ENCODE measurements around the gene HLCS. TPM values are rescaled to one million over a fixed set of nuclear protein-coding genes. Genes with fewer than 3 reads are reported as not detected.

Gene HLCS
- total RNA-seq, 1 experiment from 2014 or later, result 55.9 TPM

DNA sequence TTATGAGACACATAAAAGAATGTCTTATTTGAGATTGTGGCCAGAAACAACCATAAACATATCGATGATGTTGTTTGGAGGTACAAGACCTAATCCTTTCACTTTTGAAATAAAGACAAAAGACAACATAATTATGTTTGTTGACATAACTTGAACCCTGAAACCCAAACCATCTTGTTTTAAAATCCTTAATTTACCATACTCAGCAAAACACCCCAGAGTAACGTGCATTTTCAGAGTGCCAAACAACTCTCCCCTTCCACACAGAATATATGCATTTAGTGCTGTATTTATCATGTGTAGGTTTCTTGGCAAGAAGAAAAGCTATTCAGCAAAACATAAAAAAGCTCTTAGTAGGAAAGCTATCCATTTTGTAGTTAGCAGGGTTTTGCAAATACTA is 250.1 kb downstream of the HLCS start:
- H3K27ac ChIP-seq (ENCODE audit: low read length), result no peak overlapping the region
- no peak for DNase-seq
- no peaks in the 10 kb centered on the region for H3K9me3 ChIP-seq (ENCODE audit: low read length)
- no peaks in the 10 kb centered on the region for H3K9me2 ChIP-seq (replicated peaks; ENCODE audit: insufficient read depth, low read length)
- no peaks in the 10 kb centered on the region for H3K36me3 ChIP-seq (ENCODE audit: insufficient read depth, low read length)
- no peaks in the 10 kb centered on the region for H3K27me3 ChIP-seq (ENCODE audit: low read length)
- no peak overlapping the region for H3K4me2 ChIP-seq (ENCODE audit: low read depth, low read length, poor library complexity, severe bottlenecking)
- H3K79me2 ChIP-seq (ENCODE audit: low read length), result no peaks in the 10 kb centered on the region
- H2AFZ ChIP-seq (ENCODE audit: low read length), result no peak overlapping the region
- H4K20me1 ChIP-seq (ENCODE audit: insufficient read depth, low read depth, low read length), result no peaks in the 10 kb centered on the region
- no peak overlapping the region for H3K9ac ChIP-seq (ENCODE audit: low read length)
- H3K4me3 ChIP-seq (ENCODE audit: low read length), result no peak overlapping the region
- H3K4me1 ChIP-seq (ENCODE audit: low read length), result no peaks in the 10 kb centered on the region

DNA sequence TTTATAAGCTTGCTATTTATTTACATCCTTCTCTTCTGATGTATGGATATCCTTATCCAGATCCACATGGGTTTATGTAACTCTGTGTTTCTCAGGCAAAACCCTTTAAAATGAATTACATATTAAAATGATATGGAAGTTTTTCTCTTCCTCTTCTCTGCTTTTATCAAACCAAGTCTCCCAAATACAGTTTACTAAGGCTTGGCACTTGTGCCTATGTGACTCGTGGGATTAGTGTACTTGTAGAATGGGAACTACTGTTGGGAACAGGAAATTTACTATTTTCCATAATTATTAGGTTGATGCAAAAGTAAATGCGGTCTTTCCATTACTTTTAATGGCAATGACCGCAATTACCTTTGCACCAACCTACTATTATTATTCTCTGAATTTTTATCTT is 252.7 kb downstream of the HLCS start:
- no peaks in the 10 kb centered on the region for H4K20me1 ChIP-seq (ENCODE audit: insufficient read depth, low read depth, low read length)
- no peak overlapping the region for H3K9ac ChIP-seq (ENCODE audit: low read length)
- no peaks in the 10 kb centered on the region for H3K4me1 ChIP-seq (ENCODE audit: low read length)
- H3K4me3 ChIP-seq (ENCODE audit: low read length), result no peak overlapping the region
- no peak overlapping the region for H3K4me2 ChIP-seq (ENCODE audit: low read depth, low read length, poor library complexity, severe bottlenecking)
- H3K27ac ChIP-seq (ENCODE audit: low read length), result no peak overlapping the region
- no peaks in the 10 kb centered on the region for H3K27me3 ChIP-seq (ENCODE audit: low read length)
- H3K79me2 ChIP-seq (ENCODE audit: low read length), result no peaks in the 10 kb centered on the region
- H3K9me3 ChIP-seq (ENCODE audit: low read length), result no peaks in the 10 kb centered on the region
- DNase-seq, result no peak
- H3K9me2 ChIP-seq (replicated peaks; ENCODE audit: insufficient read depth, low read length), result no peaks in the 10 kb centered on the region
- no peak overlapping the region for H2AFZ ChIP-seq (ENCODE audit: low read length)
- no peaks in the 10 kb centered on the region for H3K36me3 ChIP-seq (ENCODE audit: insufficient read depth, low read length)

DNA sequence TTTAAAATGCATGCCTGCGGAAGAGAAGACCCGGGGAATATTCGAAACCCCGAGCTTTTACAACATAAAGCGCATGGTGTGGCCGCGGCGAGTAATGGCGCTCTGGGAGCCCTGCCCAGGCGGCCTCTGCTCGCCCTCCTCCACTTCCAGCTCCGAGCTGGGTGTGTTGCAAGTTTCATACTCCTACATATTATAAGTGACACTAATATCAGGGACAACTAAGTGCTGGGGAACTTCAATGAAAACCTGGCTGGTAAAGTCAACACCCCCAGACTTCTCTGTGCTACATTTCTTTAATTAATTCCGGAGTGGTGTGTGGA is 255.8 kb downstream of the HLCS start:
- Histone ChIP-seq H3K27ac (ENCODE audit: low read length) (no peak overlapping the region), H3K79me2 (ENCODE audit: low read length) (no peaks in the 10 kb centered on the region), H3K4me1 (ENCODE audit: low read length) (no peaks in the 10 kb centered on the region), H3K4me2 (ENCODE audit: low read depth, low read length, poor library complexity, severe bottlenecking) (no peak overlapping the region), H3K9me3 (ENCODE audit: low read length) (no peaks in the 10 kb centered on the region), H3K4me3 (ENCODE audit: low read length) (no peak overlapping the region), H3K36me3 (ENCODE audit: insufficient read depth, low read length) (no peaks in the 10 kb centered on the region), H2AFZ (ENCODE audit: low read length) (no peak overlapping the region), H3K9ac (ENCODE audit: low read length) (no peak overlapping the region), H4K20me1 (ENCODE audit: insufficient read depth, low read depth, low read length) (no peaks in the 10 kb centered on the region), H3K27me3 (ENCODE audit: low read length) (no peaks in the 10 kb centered on the region), H3K9me2 (replicated peaks; ENCODE audit: insufficient read depth, low read length) (no peaks in the 10 kb centered on the region)
- DNase-seq, result no peak

DNA sequence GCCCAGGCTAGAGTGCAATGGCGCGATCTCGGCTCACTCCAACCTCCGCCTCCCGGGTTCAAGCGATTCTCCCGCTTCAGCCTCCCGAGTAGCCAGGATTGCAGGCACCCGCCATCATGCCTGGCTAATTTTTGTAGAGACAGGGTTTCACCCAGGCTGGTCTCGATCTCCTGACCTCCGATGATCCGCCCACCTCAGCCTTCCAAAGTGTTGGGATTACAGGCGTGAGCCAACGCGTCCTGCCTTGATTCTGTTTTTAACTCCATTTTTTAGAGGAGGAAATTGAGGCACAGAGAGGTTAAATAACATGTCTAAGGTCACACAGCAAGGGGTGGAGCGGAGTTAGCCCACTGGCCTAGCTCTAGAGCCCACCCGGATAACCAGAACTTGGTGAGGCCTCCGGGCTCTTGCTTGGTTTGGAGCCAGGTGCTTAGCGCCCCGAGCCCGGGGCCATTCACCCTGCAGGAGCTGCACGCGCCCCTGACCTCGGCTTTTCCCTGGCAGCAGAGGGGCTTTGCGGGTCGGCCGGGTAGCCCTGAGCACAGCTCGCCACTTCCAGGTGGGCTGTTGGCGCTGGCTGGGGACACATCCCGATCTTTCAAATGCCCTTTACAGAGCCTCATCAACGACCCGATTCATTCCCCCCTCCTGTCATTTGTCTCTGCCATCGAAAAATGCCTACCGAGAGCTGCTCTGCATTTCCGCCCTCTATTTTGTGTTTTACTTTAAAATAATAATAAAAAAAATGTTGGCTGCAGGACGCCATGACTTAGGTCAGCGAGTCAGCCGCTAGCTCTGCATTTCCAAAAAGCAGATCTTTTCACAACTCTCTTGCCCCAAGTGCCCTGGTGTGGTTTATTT is 256.4 kb downstream of the HLCS start:
- DNase-seq, result no peak
- no peak overlapping the region for H3K4me2 ChIP-seq (ENCODE audit: low read depth, low read length, poor library complexity, severe bottlenecking)
- H3K4me3 ChIP-seq (ENCODE audit: low read length), result no peak overlapping the region
- no peak overlapping the region for H3K9ac ChIP-seq (ENCODE audit: low read length)
- no peaks in the 10 kb centered on the region for H3K79me2 ChIP-seq (ENCODE audit: low read length)
- no peaks in the 10 kb centered on the region for H3K36me3 ChIP-seq (ENCODE audit: insufficient read depth, low read length)
- H3K27me3 ChIP-seq (ENCODE audit: low read length), result no peaks in the 10 kb centered on the region
- H3K9me3 ChIP-seq (ENCODE audit: low read length), result no peaks in the 10 kb centered on the region
- H3K27ac ChIP-seq (ENCODE audit: low read length), result no peak overlapping the region
- H3K4me1 ChIP-seq (ENCODE audit: low read length), result no peaks in the 10 kb centered on the region
- H3K9me2 ChIP-seq (replicated peaks; ENCODE audit: insufficient read depth, low read length), result no peaks in the 10 kb centered on the region
- no peaks in the 10 kb centered on the region for H4K20me1 ChIP-seq (ENCODE audit: insufficient read depth, low read depth, low read length)
- H2AFZ ChIP-seq (ENCODE audit: low read length), result no peak overlapping the region

DNA sequence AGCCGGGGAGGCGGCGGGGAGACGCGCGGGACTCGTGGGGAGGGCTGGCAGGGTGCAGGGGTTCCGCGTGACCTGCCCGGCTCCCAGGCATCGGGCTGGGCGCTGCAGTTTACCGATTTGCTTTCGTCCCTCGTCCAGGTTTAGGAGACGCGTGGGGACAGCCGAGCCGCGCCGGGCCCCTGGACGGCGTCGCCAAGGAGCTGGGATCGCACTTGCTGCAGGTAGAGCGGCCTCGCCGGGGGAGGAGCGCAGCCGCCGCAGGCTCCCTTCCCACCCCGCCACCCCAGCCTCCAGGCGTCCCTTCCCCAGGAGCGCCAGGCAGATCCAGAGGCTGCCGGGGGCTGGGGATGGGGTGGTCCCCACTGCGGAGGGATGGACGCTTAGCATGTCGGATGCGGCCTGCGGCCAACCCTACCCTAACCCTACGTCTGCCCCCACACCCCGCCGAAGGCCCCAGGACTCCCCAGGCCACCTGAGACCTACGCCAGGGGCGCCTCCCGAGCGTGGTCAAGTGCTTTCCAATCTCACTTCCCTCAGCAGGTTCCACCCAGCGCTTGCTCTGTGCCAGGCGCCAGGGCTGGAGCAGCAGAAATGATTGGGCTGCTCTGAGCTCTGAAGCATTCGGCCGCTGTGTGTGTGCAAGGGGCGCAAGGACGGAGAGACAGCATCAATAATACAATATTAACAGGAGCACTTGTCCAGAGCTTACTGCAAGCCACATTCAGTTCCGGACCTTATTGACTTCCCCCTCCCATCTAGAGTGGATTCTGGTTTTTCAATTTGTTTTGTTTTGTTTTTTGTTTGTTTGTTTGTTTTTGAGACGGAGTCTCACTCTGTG is 257.2 kb downstream of the HLCS start:
- Histone ChIP-seq H4K20me1 (ENCODE audit: insufficient read depth, low read depth, low read length) (no peaks in the 10 kb centered on the region), H3K36me3 (ENCODE audit: insufficient read depth, low read length) (no peaks in the 10 kb centered on the region), H3K9ac (ENCODE audit: low read length) (no peak overlapping the region), H2AFZ (ENCODE audit: low read length) (no peak overlapping the region), H3K9me2 (replicated peaks; ENCODE audit: insufficient read depth, low read length) (no peaks in the 10 kb centered on the region), H3K27me3 (ENCODE audit: low read length) (no peaks in the 10 kb centered on the region), H3K9me3 (ENCODE audit: low read length) (no peaks in the 10 kb centered on the region), H3K27ac (ENCODE audit: low read length) (no peak overlapping the region), H3K4me3 (ENCODE audit: low read length) (no peak overlapping the region), H3K4me2 (ENCODE audit: low read depth, low read length, poor library complexity, severe bottlenecking) (no peak overlapping the region), H3K79me2 (ENCODE audit: low read length) (no peaks in the 10 kb centered on the region), H3K4me1 (ENCODE audit: low read length) (no peaks in the 10 kb centered on the region)
- no peak for DNase-seq

DNA sequence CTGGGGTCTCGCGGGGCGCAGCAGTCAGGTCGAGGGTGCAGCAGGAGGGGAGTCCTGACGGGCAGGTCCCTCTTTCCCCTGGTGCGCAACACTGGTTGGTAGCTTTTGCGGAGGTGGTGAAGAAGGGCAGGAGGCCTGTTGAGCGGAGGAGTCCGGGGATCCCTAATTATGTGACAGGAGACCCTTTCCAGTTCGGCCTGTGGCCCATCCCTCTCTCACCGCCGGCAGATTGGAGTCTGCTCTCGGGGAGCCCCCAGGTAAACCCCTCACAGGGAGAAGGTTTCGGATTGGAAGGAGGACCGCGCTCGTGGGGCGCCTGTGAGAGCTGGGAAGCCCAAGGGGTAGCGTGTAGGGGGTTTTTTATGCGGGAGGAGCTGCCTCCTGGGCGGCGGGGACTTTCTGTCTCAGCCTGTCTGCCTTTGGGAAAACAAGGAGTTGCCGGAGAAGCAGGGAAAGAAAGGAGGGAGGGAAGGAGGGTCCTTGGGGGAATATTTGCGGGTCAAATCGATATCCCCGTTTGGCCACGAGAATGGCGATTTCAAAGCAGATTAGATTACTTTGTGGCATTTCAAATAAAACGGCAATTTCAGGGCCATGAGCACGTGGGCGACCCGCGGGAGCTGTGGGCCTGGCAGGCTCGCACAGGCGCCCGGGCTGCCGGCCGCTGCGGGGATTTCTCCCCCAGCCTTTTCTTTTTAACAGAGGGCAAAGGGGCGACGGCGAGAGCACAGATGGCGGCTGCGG is 258.0 kb downstream of the HLCS start:
- Histone ChIP-seq H3K4me3 (ENCODE audit: low read length) (no peak overlapping the region), H3K4me2 (ENCODE audit: low read depth, low read length, poor library complexity, severe bottlenecking) (no peak overlapping the region), H3K9ac (ENCODE audit: low read length) (no peak overlapping the region), H3K4me1 (ENCODE audit: low read length) (no peaks in the 10 kb centered on the region), H3K9me3 (ENCODE audit: low read length) (no peaks in the 10 kb centered on the region), H2AFZ (ENCODE audit: low read length) (no peak overlapping the region), H3K36me3 (ENCODE audit: insufficient read depth, low read length) (no peaks in the 10 kb centered on the region), H4K20me1 (ENCODE audit: insufficient read depth, low read depth, low read length) (no peaks in the 10 kb centered on the region), H3K27me3 (ENCODE audit: low read length) (no peaks in the 10 kb centered on the region), H3K79me2 (ENCODE audit: low read length) (no peaks in the 10 kb centered on the region), H3K27ac (ENCODE audit: low read length) (no peak overlapping the region), H3K9me2 (replicated peaks; ENCODE audit: insufficient read depth, low read length) (no peaks in the 10 kb centered on the region)
- no peak for DNase-seq

DNA sequence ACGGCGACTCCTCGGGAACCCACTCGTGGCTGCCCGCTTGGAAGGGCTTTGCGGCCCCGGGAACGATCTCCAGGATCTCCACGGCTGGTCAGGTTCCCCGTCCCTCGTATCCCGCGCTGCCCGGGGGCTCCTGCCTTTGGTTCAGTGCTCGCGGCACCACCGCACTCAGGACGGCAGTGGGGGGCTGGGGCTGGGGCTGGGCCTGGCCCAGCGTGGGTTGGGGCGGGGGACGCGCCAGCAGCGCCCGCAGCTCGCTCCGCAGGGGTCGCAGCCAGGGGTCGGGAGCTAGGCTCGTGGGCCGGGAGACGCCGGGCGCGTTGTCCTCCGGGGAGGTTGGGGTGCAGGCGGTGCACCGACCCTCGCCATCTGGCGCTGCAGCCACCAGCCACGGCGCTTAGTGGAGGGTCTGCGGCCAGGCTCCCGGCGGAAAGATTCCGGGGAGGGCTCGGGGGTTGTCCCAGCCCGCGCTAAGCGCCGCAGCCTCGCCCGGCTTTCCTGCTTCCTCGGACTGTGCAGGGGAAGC is 258.6 kb downstream of the HLCS start:
- H3K27ac ChIP-seq (ENCODE audit: low read length), result no peak overlapping the region
- no peak overlapping the region for H3K4me2 ChIP-seq (ENCODE audit: low read depth, low read length, poor library complexity, severe bottlenecking)
- no peak for DNase-seq
- no peak overlapping the region for H3K4me3 ChIP-seq (ENCODE audit: low read length)
- no peaks in the 10 kb centered on the region for H3K9me2 ChIP-seq (replicated peaks; ENCODE audit: insufficient read depth, low read length)
- H3K79me2 ChIP-seq (ENCODE audit: low read length), result no peaks in the 10 kb centered on the region
- H3K27me3 ChIP-seq (ENCODE audit: low read length), result no peaks in the 10 kb centered on the region
- no peaks in the 10 kb centered on the region for H3K9me3 ChIP-seq (ENCODE audit: low read length)
- H4K20me1 ChIP-seq (ENCODE audit: insufficient read depth, low read depth, low read length), result no peaks in the 10 kb centered on the region
- no peaks in the 10 kb centered on the region for H3K4me1 ChIP-seq (ENCODE audit: low read length)
- H2AFZ ChIP-seq (ENCODE audit: low read length), result no peak overlapping the region
- no peaks in the 10 kb centered on the region for H3K36me3 ChIP-seq (ENCODE audit: insufficient read depth, low read length)
- no peak overlapping the region for H3K9ac ChIP-seq (ENCODE audit: low read length)
